SKM-1 (cell line): ENCODE measurements around the gene IGSF9B.

Experiments used
- DNase-seq: peaks from one replicate; lab custom pipeline; 2025; ENCODE audit not compliant: unreplicated experiment; lab: John Stamatoyannopoulos, UW

The IGSF9B gene

GRCh38 chr11:133938166-133938565, 18.6 kb downstream of the IGSF9B start:
- DNase-seq: no peak

- no peak for DNase-seq
Observed at GRCh38 chr11:133937468-133937867, 19.3 kb downstream of the IGSF9B start.

- no peak for DNase-seq
Observed at GRCh38 chr11:133937015-133937414, 19.8 kb downstream of the IGSF9B start.

GRCh38 chr11:133936592-133936991, 20.2 kb downstream of the IGSF9B start:
- no peak for DNase-seq

- no peak for DNase-seq
Observed at GRCh38 chr11:133936136-133936535, 20.6 kb downstream of the IGSF9B start.

- DNase-seq: no peak
Observed at GRCh38 chr11:133935551-133935910, 21.2 kb downstream of the IGSF9B start.

GRCh38 chr11:133934599-133935550, 21.9 kb downstream of the IGSF9B start:
- DNase-seq: no peak

- no peak for DNase-seq
Observed at GRCh38 chr11:133934096-133934495, 22.7 kb downstream of the IGSF9B start.

- DNase-seq: no peak
Observed at GRCh38 chr11:133931449-133932060, 25.2 kb downstream of the IGSF9B start.

- DNase-seq: no peak
Observed at GRCh38 chr11:133930767-133931448, 25.9 kb downstream of the IGSF9B start.

- no peak for DNase-seq
Observed at GRCh38 chr11:133930053-133930766, 26.6 kb downstream of the IGSF9B start.

GRCh38 chr11:133929401-133930052, 27.2 kb downstream of the IGSF9B start:
- DNase-seq: no peak

GRCh38 chr11:133928628-133929059, 28.1 kb downstream of the IGSF9B start:
- DNase-seq: no peak

GRCh38 chr11:133927690-133928627, 28.8 kb downstream of the IGSF9B start:
- DNase-seq: no peak

- no peak for DNase-seq
Observed at GRCh38 chr11:133926466-133927246, 30.1 kb downstream of the IGSF9B start.

GRCh38 chr11:133925756-133926155, 31.0 kb downstream of the IGSF9B start:
- DNase-seq: no peak

- DNase-seq: no peak
Observed at GRCh38 chr11:133924661-133925060, 32.1 kb downstream of the IGSF9B start.

- DNase-seq: no peak
Observed at GRCh38 chr11:133922078-133922870, 34.5 kb downstream of the IGSF9B start.
